WTC11 (cell line): ENCODE results near the gene ANKIB1. TPM values are rescaled to one million over a fixed set of nuclear protein-coding genes. Genes with fewer than 3 reads are reported as not detected.

Experiments used
- ATAC-seq: fragments of 200-7000 bp; cut with Tn5 transposase; 2 replicates; pipeline ENCODE4 v1.10.0; 2021; ENCODE audit warnings: mild to moderate bottlenecking, moderate library complexity
- CTCF ChIA-PET: fragments of 300-600 bp; sonication (Branson Sonifier 250); formaldehyde crosslinking; loops from one replicate; lab custom pipeline; 2021; ENCODE audit warnings: antibody characterized with exemption; lab: Charles Lee
- POLR2A ChIA-PET: fragments of 350-600 bp; sonication (Branson Sonifier 250); formaldehyde crosslinking; loops from one replicate; lab custom pipeline; 2021; ENCODE audit warnings: antibody characterized with exemption; lab: Charles Lee
- DNase-seq: peaks from one replicate; pipeline ENCODE4 v3.0.0; 2021; ENCODE audit warnings: low spot score
- H3K27ac Mint-ChIP-seq: 2 replicates; pipeline ENCODE4 v1.8.0; 2021; ENCODE audit warnings: mixed read lengths
- H3K27me3 Mint-ChIP-seq: 2 replicates; pipeline ENCODE4 v1.8.0; 2021; ENCODE audit warnings: low read depth, mild to moderate bottlenecking, moderate library complexity, mixed read lengths
- H3K36me3 Mint-ChIP-seq: 2 replicates; pipeline ENCODE4 v1.8.0; 2021; ENCODE audit warnings: mixed read lengths
- H3K4me1 Mint-ChIP-seq: 2 replicates; pipeline ENCODE4 v1.8.0; 2022; ENCODE audit warnings: mixed read lengths
- H3K4me3 Mint-ChIP-seq: 2 replicates; pipeline ENCODE4 v1.8.0; 2021; ENCODE audit warnings: mild to moderate bottlenecking, moderate library complexity, mixed read lengths
- H3K9me3 Mint-ChIP-seq: 2 replicates; pipeline ENCODE4 v1.8.0; 2021; ENCODE audit warnings: mixed read lengths
- ELF4 ChIP-seq: sonication (generic); formaldehyde crosslinking; IDR thresholded peaks from 2 replicates; pipeline ENCODE4 v1.8.1; 2022; ENCODE audit warnings: low read depth, mild to moderate bottlenecking, moderate library complexity, missing genetic modification reagents
- FOXJ3 ChIP-seq: sonication (generic); formaldehyde crosslinking; IDR thresholded peaks from 2 replicates; pipeline ENCODE4 v1.9.0; 2021; ENCODE audit warnings: missing genetic modification reagents, mild to moderate bottlenecking, borderline replicate concordance
- FOXP1 ChIP-seq: sonication (generic); formaldehyde crosslinking; IDR thresholded peaks from 2 replicates; pipeline ENCODE4 v1.8.0; 2022; ENCODE audit warnings: missing genetic modification reagents, mild to moderate bottlenecking, moderate library complexity, borderline replicate concordance
- MXD4 ChIP-seq: fragments of 250-450 bp; sonication (Bioruptor Pico); IDR thresholded peaks from 2 replicates; pipeline ENCODE4 v1.8.0; 2021; ENCODE audit warnings: mild to moderate bottlenecking, moderate library complexity, borderline replicate concordance
- NFE2L1 ChIP-seq: sonication (generic); formaldehyde crosslinking; IDR thresholded peaks from 2 replicates; pipeline ENCODE4 v1.8.1; 2023; ENCODE audit warnings: missing genetic modification reagents
- NFYB ChIP-seq: sonication (generic); formaldehyde crosslinking; conservative IDR thresholded peaks from 2 replicates; pipeline ENCODE4 v1.8.0; 2022; ENCODE audit warnings: low read depth, missing genetic modification reagents
- RORB ChIP-seq: fragments of 250-450 bp; sonication (Bioruptor Pico); IDR thresholded peaks from 2 replicates; pipeline ENCODE4 v1.9.0; 2021; ENCODE audit warnings: mild to moderate bottlenecking
- SMAD4 ChIP-seq: sonication (generic); formaldehyde crosslinking; IDR thresholded peaks from 2 replicates; pipeline ENCODE4 v1.8.0; 2022; ENCODE audit warnings: mild to moderate bottlenecking, missing genetic modification reagents
- SOX15 ChIP-seq: fragments of 250-450 bp; sonication (Bioruptor Pico); IDR thresholded peaks from 2 replicates; pipeline ENCODE4 v1.9.0; 2021; ENCODE audit warnings: mild to moderate bottlenecking
- TP53 ChIP-seq: sonication (generic); formaldehyde crosslinking; IDR thresholded peaks from 2 replicates; pipeline ENCODE4 v1.8.1; 2023; ENCODE audit warnings: mild to moderate bottlenecking, missing genetic modification reagents
- ZNF219 ChIP-seq: sonication (generic); formaldehyde crosslinking; IDR thresholded peaks from 2 replicates; pipeline ENCODE4 v1.8.0; 2023; ENCODE audit warnings: missing genetic modification reagents, mild to moderate bottlenecking, borderline replicate concordance
- ZNF232 ChIP-seq: sonication (generic); formaldehyde crosslinking; IDR thresholded peaks from 2 replicates; pipeline ENCODE4 v1.8.0; 2022; ENCODE audit warnings: mild to moderate bottlenecking, missing genetic modification reagents
- ZNF423 ChIP-seq: fragments of 250-450 bp; sonication (Bioruptor Pico); IDR thresholded peaks from 2 replicates; pipeline ENCODE4 v2.1.2; 2022; ENCODE audit warnings: mild to moderate bottlenecking, moderate library complexity
- ZNF671 ChIP-seq: fragments of 250-450 bp; sonication (Bioruptor Pico); IDR thresholded peaks from 2 replicates; pipeline ENCODE4 v1.8.0; 2021; ENCODE audit warnings: mild to moderate bottlenecking
- total RNA-seq: library from RNA; stranded (reverse); gene quantifications from 3 replicates; pipeline ENCODE4 v1.2.3, GENCODE V29; 2021
- TF ChIP-seq, protein P1 (sequence below): sonication (generic); formaldehyde crosslinking; IDR thresholded peaks from 2 replicates; pipeline ENCODE4 v1.8.1; 2022; ENCODE audit warnings: low read depth, mild to moderate bottlenecking, moderate library complexity, missing genetic modification reagents, borderline replicate concordance
- TF ChIP-seq, protein P2 (sequence below): sonication (generic); formaldehyde crosslinking; IDR thresholded peaks from 2 replicates; pipeline ENCODE4 v1.8.0; 2022; ENCODE audit warnings: mild to moderate bottlenecking, missing genetic modification reagents
- TF ChIP-seq, protein P3 (sequence below): sonication (generic); formaldehyde crosslinking; IDR thresholded peaks from 2 replicates; pipeline ENCODE4 v1.8.1; 2022; ENCODE audit warnings: mild to moderate bottlenecking, moderate library complexity, missing genetic modification reagents
- TF ChIP-seq, protein P4 (sequence below): sonication (generic); formaldehyde crosslinking; IDR thresholded peaks from 2 replicates; pipeline ENCODE4 v1.8.0; 2023; ENCODE audit warnings: mild to moderate bottlenecking, missing genetic modification reagents
- TF ChIP-seq, protein P5 (sequence below): sonication (generic); formaldehyde crosslinking; IDR thresholded peaks from 2 replicates; pipeline ENCODE4 v1.8.0; 2022; ENCODE audit warnings: missing genetic modification reagents

Gene ANKIB1
- total RNA-seq, 1 experiment from 2014 or later, result 38.5 TPM

DNA sequence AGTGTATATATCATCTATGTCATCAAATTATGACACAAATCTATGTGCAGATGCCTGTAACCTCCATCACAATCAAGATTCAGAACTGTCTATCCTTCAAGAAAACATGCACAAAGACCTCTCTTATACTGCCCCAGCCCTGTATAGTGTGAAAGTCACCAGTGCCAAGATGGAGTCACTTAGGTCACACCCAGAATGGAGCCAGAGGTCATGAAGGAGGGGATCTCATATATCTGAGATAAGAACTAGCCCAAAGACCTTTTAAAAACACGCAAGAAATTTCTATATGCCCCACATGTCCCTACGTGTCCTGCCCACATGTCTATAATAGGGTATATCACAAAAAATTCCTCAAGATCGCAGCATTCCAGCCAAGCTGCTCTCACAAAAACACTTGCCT lies 181.4 kb downstream of the ANKIB1 start:
- no peak overlapping the region for H3K27ac Mint-ChIP-seq
- peaks cover 18% of the 10 kb centered on the region for H3K4me1 Mint-ChIP-seq
- ATAC-seq (no peak), DNase-seq (no peak)
- no peaks in the 10 kb centered on the region for H3K9me3 Mint-ChIP-seq
- CTCF ChIA-PET, result interaction anchor here (0.9 to 7.4 kb wide), 2 partner anchors 11 to 19 kb away, joined by 4 to 177 read pairs; partner anchors contain the start of gene GATAD1
- H3K36me3 Mint-ChIP-seq, result no peaks in the 10 kb centered on the region
- TF ChIP-seq SMAD4 (no peak), ZNF423 (CRISPR knock-in tag) (no peak), ELF4 (CRISPR knock-in tag) (no peak), NFE2L1 (CRISPR knock-in tag) (no peak), FOXJ3 (CRISPR knock-in tag) (no peak), ZNF219 (no peak), MXD4 (CRISPR knock-in tag) (no peak), ZNF232 (CRISPR knock-in tag) (no peak), RORB (no peak), SOX15 (CRISPR knock-in tag) (no peak), TP53 (CRISPR knock-in tag) (no peak), FOXP1 (CRISPR knock-in tag) (no peak), NFYB (no peak), ZNF671 (no peak)
- TF ChIP-seq, protein P1, sequence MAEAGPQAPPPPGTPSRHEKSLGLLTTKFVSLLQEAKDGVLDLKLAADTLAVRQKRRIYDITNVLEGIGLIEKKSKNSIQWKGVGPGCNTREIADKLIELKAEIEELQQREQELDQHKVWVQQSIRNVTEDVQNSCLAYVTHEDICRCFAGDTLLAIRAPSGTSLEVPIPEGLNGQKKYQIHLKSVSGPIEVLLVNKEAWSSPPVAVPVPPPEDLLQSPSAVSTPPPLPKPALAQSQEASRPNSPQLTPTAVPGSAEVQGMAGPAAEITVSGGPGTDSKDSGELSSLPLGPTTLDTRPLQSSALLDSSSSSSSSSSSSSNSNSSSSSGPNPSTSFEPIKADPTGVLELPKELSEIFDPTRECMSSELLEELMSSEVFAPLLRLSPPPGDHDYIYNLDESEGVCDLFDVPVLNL, result no peak
- TF ChIP-seq, protein P2, sequence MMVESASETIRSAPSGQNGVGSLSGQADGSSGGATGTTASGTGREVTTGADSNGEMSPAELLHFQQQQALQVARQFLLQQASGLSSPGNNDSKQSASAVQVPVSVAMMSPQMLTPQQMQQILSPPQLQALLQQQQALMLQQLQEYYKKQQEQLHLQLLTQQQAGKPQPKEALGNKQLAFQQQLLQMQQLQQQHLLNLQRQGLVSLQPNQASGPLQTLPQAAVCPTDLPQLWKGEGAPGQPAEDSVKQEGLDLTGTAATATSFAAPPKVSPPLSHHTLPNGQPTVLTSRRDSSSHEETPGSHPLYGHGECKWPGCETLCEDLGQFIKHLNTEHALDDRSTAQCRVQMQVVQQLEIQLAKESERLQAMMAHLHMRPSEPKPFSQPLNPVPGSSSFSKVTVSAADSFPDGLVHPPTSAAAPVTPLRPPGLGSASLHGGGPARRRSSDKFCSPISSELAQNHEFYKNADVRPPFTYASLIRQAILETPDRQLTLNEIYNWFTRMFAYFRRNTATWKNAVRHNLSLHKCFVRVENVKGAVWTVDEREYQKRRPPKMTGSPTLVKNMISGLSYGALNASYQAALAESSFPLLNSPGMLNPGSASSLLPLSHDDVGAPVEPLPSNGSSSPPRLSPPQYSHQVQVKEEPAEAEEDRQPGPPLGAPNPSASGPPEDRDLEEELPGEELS (CRISPR knock-in tag), result no peak
- TF ChIP-seq, protein P3, sequence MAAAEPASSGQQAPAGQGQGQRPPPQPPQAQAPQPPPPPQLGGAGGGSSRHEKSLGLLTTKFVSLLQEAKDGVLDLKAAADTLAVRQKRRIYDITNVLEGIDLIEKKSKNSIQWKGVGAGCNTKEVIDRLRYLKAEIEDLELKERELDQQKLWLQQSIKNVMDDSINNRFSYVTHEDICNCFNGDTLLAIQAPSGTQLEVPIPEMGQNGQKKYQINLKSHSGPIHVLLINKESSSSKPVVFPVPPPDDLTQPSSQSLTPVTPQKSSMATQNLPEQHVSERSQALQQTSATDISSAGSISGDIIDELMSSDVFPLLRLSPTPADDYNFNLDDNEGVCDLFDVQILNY (CRISPR knock-in tag), result no peak
- TF ChIP-seq, protein P4, sequence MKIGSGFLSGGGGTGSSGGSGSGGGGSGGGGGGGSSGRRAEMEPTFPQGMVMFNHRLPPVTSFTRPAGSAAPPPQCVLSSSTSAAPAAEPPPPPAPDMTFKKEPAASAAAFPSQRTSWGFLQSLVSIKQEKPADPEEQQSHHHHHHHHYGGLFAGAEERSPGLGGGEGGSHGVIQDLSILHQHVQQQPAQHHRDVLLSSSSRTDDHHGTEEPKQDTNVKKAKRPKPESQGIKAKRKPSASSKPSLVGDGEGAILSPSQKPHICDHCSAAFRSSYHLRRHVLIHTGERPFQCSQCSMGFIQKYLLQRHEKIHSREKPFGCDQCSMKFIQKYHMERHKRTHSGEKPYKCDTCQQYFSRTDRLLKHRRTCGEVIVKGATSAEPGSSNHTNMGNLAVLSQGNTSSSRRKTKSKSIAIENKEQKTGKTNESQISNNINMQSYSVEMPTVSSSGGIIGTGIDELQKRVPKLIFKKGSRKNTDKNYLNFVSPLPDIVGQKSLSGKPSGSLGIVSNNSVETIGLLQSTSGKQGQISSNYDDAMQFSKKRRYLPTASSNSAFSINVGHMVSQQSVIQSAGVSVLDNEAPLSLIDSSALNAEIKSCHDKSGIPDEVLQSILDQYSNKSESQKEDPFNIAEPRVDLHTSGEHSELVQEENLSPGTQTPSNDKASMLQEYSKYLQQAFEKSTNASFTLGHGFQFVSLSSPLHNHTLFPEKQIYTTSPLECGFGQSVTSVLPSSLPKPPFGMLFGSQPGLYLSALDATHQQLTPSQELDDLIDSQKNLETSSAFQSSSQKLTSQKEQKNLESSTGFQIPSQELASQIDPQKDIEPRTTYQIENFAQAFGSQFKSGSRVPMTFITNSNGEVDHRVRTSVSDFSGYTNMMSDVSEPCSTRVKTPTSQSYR, result no peak
- TF ChIP-seq, protein P5, sequence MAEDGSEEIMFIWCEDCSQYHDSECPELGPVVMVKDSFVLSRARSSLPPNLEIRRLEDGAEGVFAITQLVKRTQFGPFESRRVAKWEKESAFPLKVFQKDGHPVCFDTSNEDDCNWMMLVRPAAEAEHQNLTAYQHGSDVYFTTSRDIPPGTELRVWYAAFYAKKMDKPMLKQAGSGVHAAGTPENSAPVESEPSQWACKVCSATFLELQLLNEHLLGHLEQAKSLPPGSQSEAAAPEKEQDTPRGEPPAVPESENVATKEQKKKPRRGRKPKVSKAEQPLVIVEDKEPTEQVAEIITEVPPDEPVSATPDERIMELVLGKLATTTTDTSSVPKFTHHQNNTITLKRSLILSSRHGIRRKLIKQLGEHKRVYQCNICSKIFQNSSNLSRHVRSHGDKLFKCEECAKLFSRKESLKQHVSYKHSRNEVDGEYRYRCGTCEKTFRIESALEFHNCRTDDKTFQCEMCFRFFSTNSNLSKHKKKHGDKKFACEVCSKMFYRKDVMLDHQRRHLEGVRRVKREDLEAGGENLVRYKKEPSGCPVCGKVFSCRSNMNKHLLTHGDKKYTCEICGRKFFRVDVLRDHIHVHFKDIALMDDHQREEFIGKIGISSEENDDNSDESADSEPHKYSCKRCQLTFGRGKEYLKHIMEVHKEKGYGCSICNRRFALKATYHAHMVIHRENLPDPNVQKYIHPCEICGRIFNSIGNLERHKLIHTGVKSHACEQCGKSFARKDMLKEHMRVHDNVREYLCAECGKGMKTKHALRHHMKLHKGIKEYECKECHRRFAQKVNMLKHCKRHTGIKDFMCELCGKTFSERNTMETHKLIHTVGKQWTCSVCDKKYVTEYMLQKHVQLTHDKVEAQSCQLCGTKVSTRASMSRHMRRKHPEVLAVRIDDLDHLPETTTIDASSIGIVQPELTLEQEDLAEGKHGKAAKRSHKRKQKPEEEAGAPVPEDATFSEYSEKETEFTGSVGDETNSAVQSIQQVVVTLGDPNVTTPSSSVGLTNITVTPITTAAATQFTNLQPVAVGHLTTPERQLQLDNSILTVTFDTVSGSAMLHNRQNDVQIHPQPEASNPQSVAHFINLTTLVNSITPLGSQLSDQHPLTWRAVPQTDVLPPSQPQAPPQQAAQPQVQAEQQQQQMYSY, result no peak
- POLR2A ChIA-PET, result interaction anchor here (0.7 kb wide), 1 partner anchor 80 kb away, joined by 8 read pairs; no protein-coding TSS in a partner anchor
- H3K4me3 Mint-ChIP-seq, result no peak overlapping the region
- H3K27me3 Mint-ChIP-seq, result no peaks in the 10 kb centered on the region; the same call in none of the 2 replicates
